NCI-H2196 (cell line): ENCODE measurements around the gene NOXO1.
A peak's percentile ranks its signal among the peaks of the same experiment; 100 is the strongest.

Source experiments
- DNase-seq: peaks from one replicate; lab custom pipeline; 2025; ENCODE audit not compliant: unreplicated experiment; lab: John Stamatoyannopoulos, UW

NOXO1 gene

GRCh38 chr16:1981398-1981836, at the start of gene NOXO1:
Gene NOXO1, minus strand, starts transcription at chr16:1981469. Its CDS starts 290 bp downstream, at chr16:1981179.
- DNase-seq, result no peak

- no peak for DNase-seq
Observed at GRCh38 chr16:2030036-2030435, 48.8 kb upstream of the NOXO1 start.

GRCh38 chr16:2029350-2029749, 48.1 kb upstream of the NOXO1 start:
- DNase-seq, result no peak

GRCh38 chr16:2028620-2029220, 47.5 kb upstream of the NOXO1 start:
- no peak for DNase-seq

GRCh38 chr16:2028146-2028545, 46.9 kb upstream of the NOXO1 start:
- DNase-seq, result no peak

- DNase-seq, result no peak
Observed at GRCh38 chr16:2027024-2028010, 46.0 kb upstream of the NOXO1 start.

GRCh38 chr16:2026461-2027023, 45.3 kb upstream of the NOXO1 start, which contains the start of gene NHERF2:
Gene NHERF2, plus strand, starts transcription at chr16:2026902. Its CDS starts 104 bp downstream, at chr16:2027006.
- peak; percentile 39 for DNase-seq

- DNase-seq, result no peak
Observed at GRCh38 chr16:2025878-2026460, 44.7 kb upstream of the NOXO1 start.

- no peak for DNase-seq
Observed at GRCh38 chr16:2025251-2025650, 44.0 kb upstream of the NOXO1 start.

GRCh38 chr16:2024032-2024420, 42.8 kb upstream of the NOXO1 start:
- DNase-seq, result no peak

- peak; percentile 92 for DNase-seq
Observed at GRCh38 chr16:2023092-2024031, 42.1 kb upstream of the NOXO1 start.

- no peak for DNase-seq
Observed at GRCh38 chr16:2022723-2023091, 41.4 kb upstream of the NOXO1 start.

GRCh38 chr16:2019921-2020831, 38.9 kb upstream of the NOXO1 start:
- DNase-seq, result no peak

GRCh38 chr16:2019518-2019920, 38.2 kb upstream of the NOXO1 start, which contains the start of gene NPW:
Gene NPW, plus strand, starts transcription at chr16:2019785.
- DNase-seq, result no peak

GRCh38 chr16:2016407-2016922, 35.2 kb upstream of the NOXO1 start:
- no peak for DNase-seq

GRCh38 chr16:2015947-2016208, 34.6 kb upstream of the NOXO1 start:
- no peak for DNase-seq

GRCh38 chr16:2015117-2015946, 34.1 kb upstream of the NOXO1 start:
- no peak for DNase-seq

GRCh38 chr16:2013527-2013926, 32.3 kb upstream of the NOXO1 start:
- no peak for DNase-seq
